ENCODE measurements around the gene TRIM15. TPM values are rescaled to one million over a fixed set of nuclear protein-coding genes. Genes with fewer than 3 reads are reported as not detected.

TRIM15 gene
- total RNA-seq, 1 experiment from 2014 or later: 6.5 TPM

DNA sequence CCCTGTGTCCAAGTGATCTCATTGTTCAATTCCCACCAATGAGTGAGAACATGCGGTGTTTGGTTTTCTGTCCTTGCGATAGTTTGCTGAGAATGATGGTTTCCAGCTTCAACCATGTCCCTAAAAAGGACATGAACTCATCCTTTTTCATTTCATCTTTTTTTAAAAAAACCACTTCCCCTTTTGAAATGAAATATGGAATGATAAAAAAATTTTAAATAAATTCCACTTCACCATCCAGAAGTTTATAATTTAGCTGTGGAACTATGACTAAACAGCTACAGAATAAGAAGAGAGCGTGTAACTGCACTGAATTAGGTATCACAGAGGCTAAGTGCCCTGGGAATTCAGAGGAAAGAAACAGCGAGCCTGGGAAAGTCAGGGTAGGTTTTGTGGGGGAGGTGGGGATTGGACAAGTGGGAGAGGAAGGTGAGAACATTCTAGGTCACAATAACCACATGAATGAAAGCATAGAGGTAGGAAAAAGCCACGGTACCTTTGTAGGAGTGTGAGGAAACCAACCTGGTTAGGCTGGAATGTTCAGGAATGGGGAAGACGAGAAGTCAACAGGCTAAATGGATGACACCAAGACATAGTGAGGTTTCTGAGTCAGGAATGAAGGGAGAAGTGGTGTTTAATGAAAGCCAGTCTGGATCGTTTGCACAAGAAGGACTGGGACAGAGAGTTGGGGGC is 13.3 kb upstream of the TRIM15 start (continued):
- TF ChIP-seq, protein P1, sequence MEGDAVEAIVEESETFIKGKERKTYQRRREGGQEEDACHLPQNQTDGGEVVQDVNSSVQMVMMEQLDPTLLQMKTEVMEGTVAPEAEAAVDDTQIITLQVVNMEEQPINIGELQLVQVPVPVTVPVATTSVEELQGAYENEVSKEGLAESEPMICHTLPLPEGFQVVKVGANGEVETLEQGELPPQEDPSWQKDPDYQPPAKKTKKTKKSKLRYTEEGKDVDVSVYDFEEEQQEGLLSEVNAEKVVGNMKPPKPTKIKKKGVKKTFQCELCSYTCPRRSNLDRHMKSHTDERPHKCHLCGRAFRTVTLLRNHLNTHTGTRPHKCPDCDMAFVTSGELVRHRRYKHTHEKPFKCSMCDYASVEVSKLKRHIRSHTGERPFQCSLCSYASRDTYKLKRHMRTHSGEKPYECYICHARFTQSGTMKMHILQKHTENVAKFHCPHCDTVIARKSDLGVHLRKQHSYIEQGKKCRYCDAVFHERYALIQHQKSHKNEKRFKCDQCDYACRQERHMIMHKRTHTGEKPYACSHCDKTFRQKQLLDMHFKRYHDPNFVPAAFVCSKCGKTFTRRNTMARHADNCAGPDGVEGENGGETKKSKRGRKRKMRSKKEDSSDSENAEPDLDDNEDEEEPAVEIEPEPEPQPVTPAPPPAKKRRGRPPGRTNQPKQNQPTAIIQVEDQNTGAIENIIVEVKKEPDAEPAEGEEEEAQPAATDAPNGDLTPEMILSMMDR (IDR thresholded peaks at IDR 0.05 in 2 of 3, conservative IDR thresholded peaks at IDR 0.05 in 1 of 3; ENCODE audit: borderline replicate concordance in 1 of 3, insufficient read depth in 1 of 3, low read depth in 2 of 3, low read length in 2 of 3): no peak
- TF ChIP-seq ZFX (IDR thresholded peaks at IDR 0.05): no peak

DNA sequence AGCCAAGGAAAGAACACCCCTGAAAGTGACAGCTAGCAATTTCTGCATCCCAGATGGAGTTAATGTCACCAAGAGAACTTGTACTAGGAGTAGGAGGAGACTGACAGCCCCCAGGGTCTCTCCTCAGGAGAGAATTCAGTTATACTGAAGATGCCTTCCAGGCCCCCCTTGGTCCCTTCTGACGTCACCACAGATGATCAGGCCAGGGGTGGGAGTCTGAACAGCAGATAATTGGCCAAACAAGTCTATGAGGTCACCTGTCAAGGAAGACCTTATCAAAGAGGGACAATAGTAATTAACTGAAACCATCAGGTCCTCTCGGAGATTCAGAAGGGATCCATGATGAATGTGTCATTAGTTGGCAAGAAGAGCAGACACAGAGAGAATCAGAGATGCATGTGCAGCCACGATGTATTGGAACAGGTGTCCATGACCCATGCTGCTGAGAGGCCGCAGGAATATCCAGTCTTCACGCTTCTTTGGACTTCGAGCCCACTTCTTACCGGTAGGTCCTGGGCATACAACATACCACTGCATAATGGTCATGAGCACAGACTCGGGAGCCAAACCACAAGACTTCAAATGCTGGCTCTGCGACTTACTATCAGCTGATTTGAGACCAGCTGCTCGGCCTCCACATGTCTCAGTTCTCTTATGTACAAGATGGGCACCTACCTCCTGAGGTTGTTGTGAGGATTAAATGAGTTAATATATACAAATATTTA is 12.5 kb upstream of the TRIM15 start:
- H3K36me3 ChIP-seq (ENCODE audit: control insufficient read depth in 1 of 2, insufficient read depth in 2 of 2, low read length in 2 of 2): no peaks in the 10 kb centered on the region
- ChIA-PET POLR2A (no interaction called here), RAD21 (ENCODE audit: low non-redundant PET in 1 of 2, low total read pairs in 2 of 2, uncharacterized antibody in 2 of 2, unreplicated experiment in 2 of 2) (interaction anchor here in 1 of 2 experiments (0.8 kb wide), 1 partner anchor 49 kb away, joined by 5 read pairs; no protein-coding TSS in a partner anchor), CTCF (no interaction called here)
- DNase-seq (ENCODE audit: low read depth, low spot score) (no peak), ATAC-seq (no peak)
- H3K9ac ChIP-seq (ENCODE audit: low read length): no peak overlapping the region
- no peaks in the 10 kb centered on the region for H3K9me3 ChIP-seq (ENCODE audit: control insufficient read depth in 1 of 2, insufficient read depth in 1 of 2, low read depth in 1 of 2, low read length in 2 of 2)
- no peaks in the 10 kb centered on the region for H3K79me2 ChIP-seq (ENCODE audit: insufficient read depth, low read length)
- no peak overlapping the region for H3K27ac ChIP-seq (ENCODE audit: low read depth, low read length)
- H3K4me3 ChIP-seq (replicated peaks in 1 of 2; ENCODE audit: low read depth in 1 of 2, low read length in 2 of 2): no peak overlapping the region
- intact Hi-C loops (cut with micrococcal nuclease): no loop called here
- no TSS peak for BruUV-seq (replicated peaks)
- H3K4me2 ChIP-seq (ENCODE audit: low read length): no peak overlapping the region
- H4K20me1 ChIP-seq (ENCODE audit: insufficient read depth): no peaks in the 10 kb centered on the region
- H2AFZ ChIP-seq (ENCODE audit: low read depth, low read length, poor library complexity, severe bottlenecking): no peak overlapping the region
- H3K27me3 ChIP-seq (ENCODE audit: insufficient read depth, low read length): no peaks in the 10 kb centered on the region
- H3K4me1 ChIP-seq (ENCODE audit: control insufficient read depth in 1 of 2, insufficient read depth in 2 of 2, low read length in 2 of 2): peaks cover 15 to 18% of the 10 kb centered on the region in 2 experiments
- TF ChIP-seq CBX3 (IDR thresholded peaks at IDR 0.05; ENCODE audit: low read depth): no peak
- TF ChIP-seq YY1 (IDR thresholded peaks at IDR 0.05; ENCODE audit: extremely low read depth, insufficient replicate concordance, low read depth, low read length): no peak
- no peak for TF ChIP-seq SIN3A (IDR thresholded peaks at IDR 0.05; ENCODE audit: low read depth)
- no peak for TF ChIP-seq FOSL1 (IDR thresholded peaks at IDR 0.05; ENCODE audit: low read depth)
- TF ChIP-seq, protein P2, sequence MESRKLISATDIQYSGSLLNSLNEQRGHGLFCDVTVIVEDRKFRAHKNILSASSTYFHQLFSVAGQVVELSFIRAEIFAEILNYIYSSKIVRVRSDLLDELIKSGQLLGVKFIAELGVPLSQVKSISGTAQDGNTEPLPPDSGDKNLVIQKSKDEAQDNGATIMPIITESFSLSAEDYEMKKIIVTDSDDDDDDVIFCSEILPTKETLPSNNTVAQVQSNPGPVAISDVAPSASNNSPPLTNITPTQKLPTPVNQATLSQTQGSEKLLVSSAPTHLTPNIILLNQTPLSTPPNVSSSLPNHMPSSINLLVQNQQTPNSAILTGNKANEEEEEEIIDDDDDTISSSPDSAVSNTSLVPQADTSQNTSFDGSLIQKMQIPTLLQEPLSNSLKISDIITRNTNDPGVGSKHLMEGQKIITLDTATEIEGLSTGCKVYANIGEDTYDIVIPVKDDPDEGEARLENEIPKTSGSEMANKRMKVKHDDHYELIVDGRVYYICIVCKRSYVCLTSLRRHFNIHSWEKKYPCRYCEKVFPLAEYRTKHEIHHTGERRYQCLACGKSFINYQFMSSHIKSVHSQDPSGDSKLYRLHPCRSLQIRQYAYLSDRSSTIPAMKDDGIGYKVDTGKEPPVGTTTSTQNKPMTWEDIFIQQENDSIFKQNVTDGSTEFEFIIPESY (IDR thresholded peaks at IDR 0.05; ENCODE audit: extremely low read depth, insufficient replicate concordance, low read length): no peak
- TF ChIP-seq EGR1 (IDR thresholded peaks at IDR 0.05; ENCODE audit: low read depth): no peak
- TF ChIP-seq JUND (IDR thresholded peaks at IDR 0.05): no peak
- no peak for TF ChIP-seq TCF7L2 (IDR thresholded peaks at IDR 0.05; ENCODE audit: borderline replicate concordance, extremely low read depth, insufficient read depth, insufficient read length)
- no peak for TF ChIP-seq POLR2A (IDR thresholded peaks at IDR 0.05; ENCODE audit: borderline replicate concordance, extremely low read depth, insufficient read depth, insufficient read length)
- TF ChIP-seq ELF1 (IDR thresholded peaks at IDR 0.05; ENCODE audit: borderline replicate concordance, low read depth): no peak
- no peak for TF ChIP-seq EZH2phosphoT487 (IDR thresholded peaks at IDR 0.05; ENCODE audit: borderline replicate concordance)
- TF ChIP-seq ZNF274 (IDR thresholded peaks at IDR 0.05; ENCODE audit: low read depth, low read length): no peak
- no peak for TF ChIP-seq RAD21 (IDR thresholded peaks at IDR 0.05; ENCODE audit: low read depth)
- no peaks in the 10 kb centered on the region for H3K9me2 ChIP-seq (ENCODE audit: insufficient read depth)

All from HCT116 (cell line).